H1 (cell line): Measurements from ENCODE around the gene ABLIM1. TPM values are rescaled to one million over a fixed set of nuclear protein-coding genes. Genes with fewer than 3 reads are reported as not detected.

ENCODE experiments used
- ASH2L ChIP-seq: fragments of 200-600, 300-600 bp; sonication (generic); IDR thresholded peaks from one replicate; pipeline ENCODE4 v1.7.1; 2017; ENCODE audit warnings: low read length
- CHD7 ChIP-seq: fragments of 300-600 bp; sonication (generic); IDR thresholded peaks from 2 replicates; pipeline ENCODE4 v1.7.1; 2012; ENCODE audit warnings: low read length, moderate library complexity, mild to moderate bottlenecking, inconsistent platforms; ENCODE audit not compliant: insufficient replicate concordance
- HDAC2 ChIP-seq, 2 experiments: fragments of 300-600 bp in 1 of 2; sonication (generic) in 1 of 2; IDR thresholded peaks; 2 replicates each; pipeline ENCODE4 v1.6.1; 2011 to 2012; ENCODE audit warnings: low read depth in 2 of 2, low read length in 2 of 2, mild to moderate bottlenecking in 2 of 2, moderate library complexity in 2 of 2, borderline replicate concordance in 1 of 2, inconsistent platforms in 1 of 2
- polyA plus RNA-seq, 7 experiments: library from polyadenylated mRNA; depleted of rRNA in 3 of 7; stranded (reverse) in 5 of 7; unstranded in 2 of 7; fragments of >200 nt in 5 of 7; fragments of 200-250 nt in 2 of 7; gene quantifications; 1 replicate in 5 of 7; 2 replicates in 1 of 7; 4 replicates in 1 of 7; pipeline versions ENCODE4 v1.2.1 to v1.2.3, GENCODE V29; 2011 to 2013; ENCODE audit warnings: missing spikeins in 2 of 7, mixed read lengths in 2 of 7
- total RNA-seq: library from RNA; stranded (reverse); fragmentation: NEBNext Ultra II Directional; extraction: Animal tissue kit (Norgen Biotek cat#: 25700); gene quantifications from 2 replicates; pipeline ENCODE4 v1.2.1, GENCODE V29; 2021
- TF ChIP-seq, protein P1 (sequence below), 3 experiments: IDR thresholded peaks; 1 replicate in 2 of 3; 2 replicates in 1 of 3; pipeline versions ENCODE4 v1.5.1 to v1.6.1; 2011; ENCODE audit warnings: low read length in 3 of 3, mild to moderate bottlenecking in 3 of 3, inconsistent platforms in 2 of 3, low read depth in 1 of 3, moderate library complexity in 1 of 3; ENCODE audit not compliant: insufficient read depth in 1 of 3; ENCODE audit errors: control extremely low read depth in 1 of 3

The ABLIM1 gene
- total and polyA plus RNA-seq, 2 of the 8 experiments (the other 6 are each of a cell fraction or from before 2014, with no cell fraction given), result 51.2 to 51.7 TPM

DNA sequence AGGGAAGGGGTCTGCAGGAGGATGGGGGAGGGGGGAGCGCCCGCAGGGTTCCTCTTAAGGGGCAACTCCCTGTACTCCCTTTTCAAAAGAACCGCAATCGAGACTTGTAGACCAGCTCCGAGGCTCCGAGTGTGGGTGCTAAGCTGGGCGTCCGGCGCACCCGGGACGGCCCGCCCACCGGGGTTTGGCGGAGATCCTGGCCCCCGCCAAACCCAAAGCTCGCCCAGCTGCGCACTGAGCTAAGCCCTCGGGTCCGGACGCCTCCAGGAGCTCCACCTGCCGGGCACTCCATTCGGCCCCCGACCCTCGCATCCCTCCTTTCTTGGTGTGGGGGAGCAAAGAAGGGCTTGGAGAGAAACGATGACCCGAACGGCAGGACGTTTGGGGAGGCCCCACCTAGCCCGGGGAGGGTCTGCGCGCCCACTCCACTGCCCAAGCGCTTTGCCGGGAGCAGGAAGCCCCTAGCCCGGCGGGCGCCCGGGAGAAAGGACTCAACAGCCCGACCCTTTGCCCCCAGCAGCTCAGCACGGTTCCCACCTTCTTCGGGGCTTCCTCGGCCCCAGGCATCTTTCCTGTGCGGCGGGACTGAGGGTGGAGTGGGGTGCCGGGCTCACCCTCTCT lies 254.4 kb downstream of the ABLIM1 start (continued):
- TF ChIP-seq CHD7 (no peak), ASH2L (peak; percentile 69), HDAC2 (IDR thresholded peaks at IDR 0.05; ENCODE audit: borderline replicate concordance in 1 of 2, low read depth in 2 of 2, low read length in 2 of 2) (0 out of 4 replicates have a peak, but pooled peaks of 1 of the 2 experiments have one; percentile 34)
- TF ChIP-seq, protein P1, sequence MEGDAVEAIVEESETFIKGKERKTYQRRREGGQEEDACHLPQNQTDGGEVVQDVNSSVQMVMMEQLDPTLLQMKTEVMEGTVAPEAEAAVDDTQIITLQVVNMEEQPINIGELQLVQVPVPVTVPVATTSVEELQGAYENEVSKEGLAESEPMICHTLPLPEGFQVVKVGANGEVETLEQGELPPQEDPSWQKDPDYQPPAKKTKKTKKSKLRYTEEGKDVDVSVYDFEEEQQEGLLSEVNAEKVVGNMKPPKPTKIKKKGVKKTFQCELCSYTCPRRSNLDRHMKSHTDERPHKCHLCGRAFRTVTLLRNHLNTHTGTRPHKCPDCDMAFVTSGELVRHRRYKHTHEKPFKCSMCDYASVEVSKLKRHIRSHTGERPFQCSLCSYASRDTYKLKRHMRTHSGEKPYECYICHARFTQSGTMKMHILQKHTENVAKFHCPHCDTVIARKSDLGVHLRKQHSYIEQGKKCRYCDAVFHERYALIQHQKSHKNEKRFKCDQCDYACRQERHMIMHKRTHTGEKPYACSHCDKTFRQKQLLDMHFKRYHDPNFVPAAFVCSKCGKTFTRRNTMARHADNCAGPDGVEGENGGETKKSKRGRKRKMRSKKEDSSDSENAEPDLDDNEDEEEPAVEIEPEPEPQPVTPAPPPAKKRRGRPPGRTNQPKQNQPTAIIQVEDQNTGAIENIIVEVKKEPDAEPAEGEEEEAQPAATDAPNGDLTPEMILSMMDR (IDR thresholded peaks at IDR 0.05; ENCODE audit: control extremely low read depth in 1 of 3, insufficient read depth in 1 of 3, low read depth in 1 of 3, low read length in 3 of 3), result peak; percentile 34 to 47 (median 37)
